ENCODE measurements around the gene PRXL2C.

- TF ChIP-seq CTCF (IDR thresholded peaks at IDR 0.05) (no peak), ZFX (IDR thresholded peaks at IDR 0.05; ENCODE audit: borderline replicate concordance) (no peak)
These were observed 43.8 kb downstream of the PRXL2C start for GRCh38 chr9:96611302-96611701.

Data from 22Rv1 (cell line).